Measurements from ENCODE around the gene CELF2.

The CELF2 gene

DNA sequence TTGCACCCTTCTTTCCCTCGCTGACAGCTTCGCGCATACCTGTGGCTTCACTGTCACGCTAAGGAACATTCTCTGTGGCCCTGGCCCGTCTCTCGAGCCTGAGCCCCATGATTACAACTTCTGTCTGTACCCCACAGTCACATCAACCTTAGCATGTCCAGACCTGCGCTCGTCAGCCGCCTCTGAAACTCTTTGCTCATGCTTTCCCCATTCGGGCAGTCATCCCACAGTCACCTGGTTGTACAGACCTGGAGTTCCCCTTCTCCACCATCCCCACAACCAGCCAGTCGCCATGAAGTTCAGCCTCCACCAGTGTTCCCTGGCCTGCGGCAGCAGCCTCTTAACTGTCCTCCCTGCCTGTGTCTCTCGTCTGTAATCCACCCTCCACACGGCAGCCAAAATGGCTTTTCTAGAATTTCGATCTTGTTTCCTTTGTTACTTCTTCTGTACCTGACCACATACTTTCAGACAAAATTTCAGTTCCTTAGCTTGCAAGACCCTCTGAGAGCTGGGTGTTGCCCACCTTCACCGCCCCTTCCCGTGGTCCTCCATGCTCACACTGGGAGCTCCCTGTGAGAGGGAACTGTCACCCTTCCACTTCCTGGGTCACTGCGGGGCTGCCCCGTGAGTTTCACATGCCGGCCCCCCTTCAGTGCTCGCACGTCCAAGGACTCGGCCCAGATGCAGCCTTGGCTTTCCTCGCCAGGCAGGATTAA, 229.2 kb downstream of the CELF2 start:
- TF ChIP-seq CTCF (IDR thresholded peaks at IDR 0.05), result no peak
- Histone ChIP-seq H3K9me3 (ENCODE audit: control insufficient read depth, low read length) (no peaks in the 10 kb centered on the region), H3K79me2 (no peaks in the 10 kb centered on the region), H2AFZ (no peak overlapping the region), H3K36me3 (ENCODE audit: control insufficient read depth, insufficient read depth, low read length) (no peaks in the 10 kb centered on the region), H3K4me1 (no peaks in the 10 kb centered on the region), H3K9ac (no peak overlapping the region), H3K27ac (no peak overlapping the region), H3K4me3 (ENCODE audit: low read depth, low read length) (no peak overlapping the region), H3K4me2 (ENCODE audit: low read length) (no peak overlapping the region), H3K27me3 (ENCODE audit: control insufficient read depth, insufficient read depth, low read length) (no peaks in the 10 kb centered on the region)

- H3K4me2 ChIP-seq (ENCODE audit: low read length), result no peak overlapping the region
- no peak for TF ChIP-seq CTCF (IDR thresholded peaks at IDR 0.05)
- H3K4me3 ChIP-seq (ENCODE audit: low read depth, low read length), result no peak overlapping the region
- H3K27ac ChIP-seq, result no peak overlapping the region
- no peaks in the 10 kb centered on the region for H3K36me3 ChIP-seq (ENCODE audit: control insufficient read depth, insufficient read depth, low read length)
- no peaks in the 10 kb centered on the region for H3K79me2 ChIP-seq
- H3K9me3 ChIP-seq (ENCODE audit: control insufficient read depth, low read length), result no peaks in the 10 kb centered on the region
- no peak overlapping the region for H3K9ac ChIP-seq
- no peaks in the 10 kb centered on the region for H3K4me1 ChIP-seq
- H3K27me3 ChIP-seq (ENCODE audit: control insufficient read depth, insufficient read depth, low read length), result no peaks in the 10 kb centered on the region
- no peak overlapping the region for H2AFZ ChIP-seq
Observed at GRCh38 chr10:11249152-11249807, 231.6 kb downstream of the CELF2 start.

- H3K79me2 ChIP-seq, result no peaks in the 10 kb centered on the region
- H3K36me3 ChIP-seq (ENCODE audit: control insufficient read depth, insufficient read depth, low read length), result no peaks in the 10 kb centered on the region
- no peak for TF ChIP-seq CTCF (IDR thresholded peaks at IDR 0.05)
- H3K4me3 ChIP-seq (ENCODE audit: low read depth, low read length), result no peak overlapping the region
- H3K9ac ChIP-seq, result no peak overlapping the region
- no peaks in the 10 kb centered on the region for H3K4me1 ChIP-seq
- no peak overlapping the region for H2AFZ ChIP-seq
- H3K27ac ChIP-seq, result no peak overlapping the region
- no peaks in the 10 kb centered on the region for H3K9me3 ChIP-seq (ENCODE audit: control insufficient read depth, low read length)
- no peaks in the 10 kb centered on the region for H3K27me3 ChIP-seq (ENCODE audit: control insufficient read depth, insufficient read depth, low read length)
- H3K4me2 ChIP-seq (ENCODE audit: low read length), result no peak overlapping the region
Observed at GRCh38 chr10:11249808-11250195, 232.1 kb downstream of the CELF2 start.

GRCh38 chr10:11250304-11250703, 232.6 kb downstream of the CELF2 start:
- Histone ChIP-seq H3K9ac (no peak overlapping the region), H3K9me3 (ENCODE audit: control insufficient read depth, low read length) (no peaks in the 10 kb centered on the region), H3K27ac (no peak overlapping the region), H3K4me2 (ENCODE audit: low read length) (no peak overlapping the region), H3K4me3 (ENCODE audit: low read depth, low read length) (no peak overlapping the region), H3K27me3 (ENCODE audit: control insufficient read depth, insufficient read depth, low read length) (no peaks in the 10 kb centered on the region), H3K79me2 (no peaks in the 10 kb centered on the region), H3K36me3 (ENCODE audit: control insufficient read depth, insufficient read depth, low read length) (no peaks in the 10 kb centered on the region), H3K4me1 (no peaks in the 10 kb centered on the region), H2AFZ (no peak overlapping the region)
- TF ChIP-seq CTCF (IDR thresholded peaks at IDR 0.05), result no peak

GRCh38 chr10:11252887-11253286, 235.2 kb downstream of the CELF2 start:
- no peaks in the 10 kb centered on the region for H3K27me3 ChIP-seq (ENCODE audit: control insufficient read depth, insufficient read depth, low read length)
- no peaks in the 10 kb centered on the region for H3K4me1 ChIP-seq
- no peak for TF ChIP-seq CTCF (IDR thresholded peaks at IDR 0.05)
- H3K4me2 ChIP-seq (ENCODE audit: low read length), result no peak overlapping the region
- no peaks in the 10 kb centered on the region for H3K36me3 ChIP-seq (ENCODE audit: control insufficient read depth, insufficient read depth, low read length)
- no peak overlapping the region for H3K27ac ChIP-seq
- no peaks in the 10 kb centered on the region for H3K79me2 ChIP-seq
- H3K4me3 ChIP-seq (ENCODE audit: low read depth, low read length), result no peak overlapping the region
- no peak overlapping the region for H2AFZ ChIP-seq
- no peaks in the 10 kb centered on the region for H3K9me3 ChIP-seq (ENCODE audit: control insufficient read depth, low read length)
- no peak overlapping the region for H3K9ac ChIP-seq

Measured in parathyroid adenoma (tissue), 2 donors.